ENCODE measurements around the gene DNAH7. TPM values are rescaled to one million over a fixed set of nuclear protein-coding genes. Genes with fewer than 3 reads are reported as not detected.

The DNAH7 gene
- total and polyA plus RNA-seq, 2 of the 8 experiments (the other 6 are each of a cell fraction or from before 2014, with no cell fraction given) = 0.07 to 0.08 TPM

DNA sequence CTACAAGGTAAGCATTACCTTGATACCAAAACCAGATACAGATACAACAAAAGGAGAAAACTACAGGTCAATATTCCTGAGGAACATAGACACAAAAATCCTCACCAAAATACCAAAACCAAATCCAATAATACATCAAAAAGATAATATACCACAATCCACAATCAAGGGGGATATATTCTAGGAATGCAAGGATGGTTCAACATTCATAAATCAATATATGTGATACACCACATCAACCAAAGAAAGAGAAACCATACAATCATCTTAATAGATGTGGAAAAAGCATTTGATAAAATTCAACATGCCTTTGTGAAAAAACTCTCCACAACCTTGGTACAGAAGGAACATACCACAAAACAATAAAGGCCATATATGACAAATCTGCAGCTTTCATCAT lies 28.4 kb downstream of the DNAH7 start (continued):
- TF ChIP-seq JUN (IDR thresholded peaks at IDR 0.05; ENCODE audit: low read depth, low read length) = no peak
- no peak for TF ChIP-seq FOSL1 (IDR thresholded peaks at IDR 0.05; ENCODE audit: insufficient read depth, low read depth, low read length)
- no peak for TF ChIP-seq TAF7 (optimal IDR thresholded peaks at IDR 0.05; ENCODE audit: borderline replicate concordance, low read depth, low read length)
- TF ChIP-seq CHD2 (IDR thresholded peaks at IDR 0.05; ENCODE audit: low read length) = no peak
- no peak for TF ChIP-seq TAF1 (IDR thresholded peaks at IDR 0.05; ENCODE audit: low read depth, low read length)
- no peak for TF ChIP-seq HDAC6 (IDR thresholded peaks at IDR 0.05; ENCODE audit: low read depth, low read length)
